Nucleus accumbens (tissue), 56 donors: ENCODE results near the gene NTN1.

Experiments used
- DNase-seq, 56 donors: peaks; one replicate each; lab custom pipeline; 2025; lab: John Stamatoyannopoulos, UW

NTN1 gene

DNA sequence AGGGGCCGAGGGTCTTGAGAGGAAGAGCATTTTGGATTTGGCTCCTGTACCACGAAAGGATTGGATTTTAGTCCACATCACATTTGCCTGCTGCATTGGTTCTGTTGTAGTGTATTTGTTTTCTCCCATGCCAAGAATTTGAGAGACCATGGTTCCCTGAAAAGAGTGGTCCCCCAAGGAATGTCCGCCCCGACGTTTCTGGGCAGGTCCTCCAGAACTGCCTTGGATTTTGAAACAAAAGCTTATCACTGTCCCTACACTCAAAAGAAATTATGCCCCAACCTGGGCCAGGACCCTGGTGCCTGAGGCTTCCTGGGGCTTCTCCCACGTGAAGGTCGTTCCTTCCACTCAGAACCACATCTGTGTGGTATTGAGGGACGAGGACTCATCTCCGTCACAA is 10.8 kb downstream of the NTN1 start:
- DNase-seq: no peak

DNA sequence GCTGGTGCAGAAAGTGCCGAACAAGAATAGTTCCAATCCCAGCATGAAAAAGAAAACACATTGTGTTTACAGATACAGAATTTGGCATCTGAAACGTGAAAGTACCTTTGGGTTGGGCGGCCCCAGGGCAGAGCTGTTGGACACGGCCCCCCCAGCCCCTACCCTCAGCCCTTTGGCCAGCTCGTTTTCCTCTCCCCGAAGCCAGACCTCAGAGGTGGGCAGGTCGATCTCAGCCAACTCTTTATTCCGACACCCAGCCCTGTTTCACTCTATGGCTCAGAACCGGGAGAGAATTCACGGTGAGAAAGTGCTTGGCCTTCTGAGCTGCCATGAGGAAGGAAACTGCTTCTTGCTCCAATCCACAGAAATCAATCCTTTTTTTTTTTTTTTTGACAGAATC is 11.3 kb downstream of the NTN1 start:
- no peak for DNase-seq

DNA sequence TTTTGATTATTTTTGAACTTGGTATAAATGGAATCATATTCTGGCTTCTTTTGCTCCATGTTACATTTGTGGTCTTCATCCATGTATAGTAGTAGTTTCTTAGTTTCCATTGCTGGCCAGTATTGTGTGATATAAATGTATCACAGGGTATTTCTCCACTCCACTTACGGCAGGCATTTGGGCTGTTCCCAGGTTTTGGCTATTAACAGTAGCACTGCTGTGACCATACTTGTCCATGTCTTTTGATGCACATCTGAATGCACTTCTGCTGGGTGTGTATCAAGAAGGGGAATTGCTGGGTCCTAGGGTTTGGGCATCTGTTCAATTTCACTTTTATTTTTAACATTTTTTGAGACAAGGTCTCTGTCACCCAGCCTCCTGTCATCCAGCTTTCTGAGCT is 13.9 kb downstream of the NTN1 start:
- no peak for DNase-seq

DNA sequence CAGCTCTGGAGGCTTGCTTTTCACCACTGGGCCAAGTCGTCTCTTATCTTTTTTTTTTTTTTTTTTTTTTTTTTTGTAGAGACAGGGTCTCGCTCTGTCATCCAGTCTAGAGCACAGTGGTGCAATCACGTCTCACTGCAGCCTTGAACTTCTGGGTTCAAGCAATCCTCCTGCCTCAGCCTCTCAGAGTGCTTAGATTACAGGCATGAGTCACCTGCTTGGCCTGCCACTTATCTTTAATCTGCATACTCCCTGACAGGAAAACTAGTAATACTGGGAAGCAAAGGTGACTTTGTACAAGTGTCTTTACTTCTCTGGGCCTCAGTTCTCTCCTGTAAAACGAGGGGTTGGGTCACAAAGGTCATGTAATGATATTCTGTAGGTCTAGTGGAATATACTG is 15.0 kb downstream of the NTN1 start:
- no peak for DNase-seq

DNA sequence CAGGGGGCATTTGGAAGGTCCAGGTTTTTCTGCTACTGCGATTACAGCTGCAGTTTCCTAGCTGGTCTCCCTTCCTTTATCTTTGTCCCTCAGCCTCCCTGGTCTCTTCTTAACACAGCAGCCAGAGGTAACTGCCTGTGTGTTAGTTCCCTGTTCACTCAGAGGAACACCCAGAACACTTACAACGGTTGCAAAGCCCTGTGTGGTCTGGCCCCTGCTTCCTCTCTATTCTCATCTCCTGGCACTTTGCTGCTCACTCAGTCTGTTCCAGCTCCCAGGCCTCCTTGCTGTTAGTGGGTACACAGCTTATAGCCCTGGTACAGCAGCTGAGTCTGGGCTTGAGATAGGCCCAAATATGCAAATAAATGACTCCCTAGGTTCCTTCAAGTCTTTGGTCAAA is 16.4 kb downstream of the NTN1 start:
- DNase-seq: no peak

DNA sequence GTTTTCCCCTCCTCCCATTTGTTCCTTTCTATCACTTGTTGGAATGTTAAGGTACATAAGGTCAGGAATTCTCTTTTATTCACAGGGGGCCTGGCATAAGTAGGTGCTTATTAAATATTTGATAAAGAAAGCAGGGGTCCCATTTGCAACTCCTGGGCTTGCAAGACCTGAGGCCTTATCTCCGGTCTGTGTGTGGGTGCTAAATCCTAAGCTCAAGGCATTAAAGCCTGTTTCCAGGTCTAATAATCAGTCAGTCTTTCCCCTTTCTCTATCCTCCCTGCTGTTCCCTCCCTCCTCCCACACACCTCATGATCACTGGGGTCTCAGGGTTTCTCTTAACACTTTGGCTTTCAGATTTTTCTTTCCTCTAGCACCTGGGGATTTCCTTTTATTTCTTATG is 17.1 kb downstream of the NTN1 start:
- DNase-seq: no peak

DNA sequence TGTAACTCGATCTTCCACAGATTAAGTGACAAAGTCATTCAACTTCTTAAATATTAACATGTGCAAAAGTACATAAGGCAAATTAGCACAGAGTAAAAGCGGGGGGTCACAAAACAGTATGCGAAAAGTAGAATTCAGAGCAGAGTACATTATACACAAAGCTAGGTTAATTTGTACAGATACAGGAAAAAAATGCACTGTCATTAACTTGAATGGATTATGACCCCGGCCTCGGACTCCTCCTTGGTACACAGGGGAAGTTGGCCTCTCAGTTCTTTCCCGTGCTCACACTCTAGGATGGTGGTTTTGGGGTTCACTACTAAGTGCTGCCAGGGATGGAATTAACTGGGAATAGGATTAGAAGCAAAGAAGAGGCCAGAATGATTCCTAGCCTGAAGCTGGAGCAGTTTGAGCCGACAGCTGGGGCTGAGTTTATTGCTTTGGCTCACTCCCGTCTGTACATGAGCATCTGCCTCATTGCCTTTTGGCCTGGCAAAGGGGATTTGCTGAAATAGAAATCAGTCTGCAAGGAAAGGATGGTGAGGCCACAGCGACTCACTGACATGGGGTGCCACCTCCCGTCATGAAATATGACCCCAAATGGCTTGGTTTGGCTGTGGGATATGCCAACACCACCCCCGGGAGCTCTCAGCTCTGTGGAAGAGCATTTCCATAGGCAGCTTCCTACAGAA is 23.6 kb downstream of the NTN1 start:
- no peak for DNase-seq

DNA sequence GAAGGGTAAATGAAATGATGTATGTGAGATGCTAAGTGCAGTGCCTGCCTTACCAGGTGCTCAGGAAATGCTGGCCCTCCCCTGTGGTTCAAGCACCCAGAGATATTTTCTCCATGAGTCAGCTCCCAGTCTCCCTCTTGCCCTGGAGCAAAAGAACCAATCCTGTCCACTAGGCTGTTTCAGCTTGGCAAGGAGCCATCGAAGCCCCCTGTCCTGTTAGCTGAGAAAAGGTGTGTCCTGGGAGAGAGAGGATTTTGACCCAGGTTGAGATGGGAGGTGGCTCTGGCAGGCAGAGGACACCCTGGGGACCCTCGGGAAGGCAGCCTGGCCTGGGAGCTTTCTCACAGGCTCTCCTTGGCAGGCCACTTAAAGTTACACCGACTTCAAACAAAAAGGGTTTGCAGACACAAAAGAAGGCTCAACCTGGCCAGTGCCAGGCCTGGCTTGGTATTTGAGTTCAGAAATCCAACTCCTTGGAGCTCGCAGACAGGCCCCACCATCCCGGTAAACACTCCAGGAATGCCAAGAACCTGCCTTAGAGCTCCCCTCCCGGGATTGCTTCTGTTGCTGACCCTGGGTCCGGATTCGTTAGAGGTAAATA is 29.6 kb downstream of the NTN1 start:
- peak in 2 of 56 donors; percentile 5 to 8 for DNase-seq

DNA sequence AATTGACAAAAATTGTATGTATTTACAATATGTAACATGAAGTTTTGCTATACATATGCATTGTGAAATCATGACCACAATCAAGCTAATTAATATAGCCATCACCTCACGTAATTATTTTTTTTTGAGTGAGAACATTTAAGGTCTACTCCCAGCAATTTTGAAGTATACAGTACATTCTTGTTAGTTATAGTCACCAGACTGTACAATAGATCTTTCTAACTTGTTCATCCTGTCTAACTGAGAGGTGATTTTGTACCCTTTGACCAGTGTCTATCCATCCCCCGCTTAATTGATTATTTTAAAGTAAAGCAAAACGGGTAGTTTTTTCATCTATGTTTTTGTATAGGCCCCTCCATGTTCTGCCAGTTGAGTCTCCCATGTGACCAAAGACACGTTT is 30.3 kb downstream of the NTN1 start:
- DNase-seq: no peak

DNA sequence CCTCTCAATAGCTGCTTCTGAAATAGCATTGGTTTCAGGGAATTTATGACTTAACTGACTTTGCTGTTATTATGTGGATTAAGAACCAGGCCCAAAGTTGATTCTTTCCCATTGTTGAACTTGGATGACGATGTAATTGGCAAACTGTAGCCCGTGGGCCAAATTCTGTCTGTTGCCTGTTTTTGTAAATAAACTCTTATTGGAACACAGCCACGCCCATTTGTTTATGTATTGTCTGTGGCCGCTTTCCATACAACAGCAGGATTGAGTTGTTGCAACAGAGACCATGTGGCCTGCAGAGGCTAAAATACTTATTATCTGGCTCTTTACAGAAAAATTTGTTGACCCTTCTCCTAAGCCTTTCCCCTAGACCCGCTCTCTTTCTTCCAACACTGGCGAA is 31.6 kb downstream of the NTN1 start:
- DNase-seq: no peak

DNA sequence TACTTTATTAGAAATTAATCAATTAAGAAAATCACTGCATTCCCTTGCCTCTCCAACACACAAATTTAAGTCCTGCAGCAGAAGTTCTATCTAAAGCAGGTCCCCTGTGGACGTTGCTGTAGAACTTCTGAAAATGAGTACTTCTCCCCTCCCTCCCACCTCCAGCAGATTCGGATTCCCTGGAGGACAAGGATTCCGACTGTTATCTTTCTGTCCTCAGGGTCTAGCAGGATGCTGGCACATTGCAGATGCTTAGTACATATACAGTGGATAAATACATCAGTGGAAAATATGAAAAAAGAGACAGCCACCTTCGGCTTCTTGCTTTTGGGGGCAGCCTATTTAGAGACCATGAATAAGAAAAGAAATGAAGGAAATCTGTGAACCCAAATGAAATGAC is 32.1 kb downstream of the NTN1 start:
- DNase-seq: no peak

DNA sequence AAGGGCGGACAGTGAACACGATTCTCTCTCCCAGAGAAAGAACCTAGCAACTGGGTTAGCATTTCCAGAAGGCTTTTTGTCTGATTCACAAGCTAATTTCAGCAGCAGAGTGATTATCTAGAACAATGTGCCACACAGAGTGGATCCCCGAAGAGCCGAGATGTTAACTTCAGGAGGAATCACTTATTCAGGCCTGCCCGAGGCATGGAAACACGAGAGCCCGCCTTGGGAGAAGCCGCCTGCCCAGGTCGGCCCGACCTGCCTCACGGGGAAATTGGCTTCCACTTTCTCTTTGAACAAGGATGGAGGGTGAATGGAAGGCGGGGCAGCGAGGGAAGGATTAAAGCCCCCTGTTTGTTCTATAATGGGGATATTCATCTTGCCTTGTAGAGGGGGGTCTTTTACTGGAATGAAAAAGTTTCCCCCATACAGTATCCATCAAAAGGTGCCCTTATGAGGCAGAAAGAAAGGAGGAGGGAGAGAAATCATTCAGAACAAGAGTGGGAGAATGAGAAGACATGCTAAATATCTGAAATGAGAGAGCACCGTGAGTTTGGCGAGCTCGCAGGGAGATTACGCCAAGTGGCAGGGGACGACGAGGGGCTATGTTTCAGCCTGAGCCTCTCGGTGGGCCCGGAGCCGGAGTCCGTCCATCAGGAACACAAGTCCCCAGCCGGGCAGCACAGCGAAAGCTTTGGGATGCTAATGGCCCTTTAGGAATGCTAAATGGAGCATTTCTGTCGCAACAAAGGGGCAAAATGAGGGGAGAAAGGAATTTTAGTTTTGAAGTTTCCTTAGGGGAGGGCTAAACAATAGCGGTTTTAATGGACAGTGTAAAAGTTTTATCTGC is 33.0 kb downstream of the NTN1 start:
- DNase-seq: peak in 1 of 56 donors; percentile 19

DNA sequence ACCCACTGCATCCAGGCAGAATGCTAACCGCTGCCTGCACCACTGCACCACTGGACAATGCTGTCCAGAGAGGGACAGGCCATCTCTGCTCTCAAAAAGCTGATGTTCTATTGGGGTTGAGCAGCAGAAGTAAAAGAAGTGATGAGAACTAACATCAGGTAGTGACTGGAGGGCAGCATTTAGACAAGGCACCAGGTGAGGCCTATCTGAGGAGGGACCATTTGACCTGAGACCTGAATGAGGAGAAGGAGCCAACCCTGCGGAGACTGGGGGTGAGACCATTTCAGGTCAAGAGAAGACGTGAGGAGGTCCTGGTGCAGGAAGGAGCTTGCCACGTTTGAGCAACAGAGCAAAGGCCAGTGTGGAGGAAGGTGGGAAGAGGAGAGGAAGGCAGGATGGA is 34.0 kb downstream of the NTN1 start:
- no peak for DNase-seq

DNA sequence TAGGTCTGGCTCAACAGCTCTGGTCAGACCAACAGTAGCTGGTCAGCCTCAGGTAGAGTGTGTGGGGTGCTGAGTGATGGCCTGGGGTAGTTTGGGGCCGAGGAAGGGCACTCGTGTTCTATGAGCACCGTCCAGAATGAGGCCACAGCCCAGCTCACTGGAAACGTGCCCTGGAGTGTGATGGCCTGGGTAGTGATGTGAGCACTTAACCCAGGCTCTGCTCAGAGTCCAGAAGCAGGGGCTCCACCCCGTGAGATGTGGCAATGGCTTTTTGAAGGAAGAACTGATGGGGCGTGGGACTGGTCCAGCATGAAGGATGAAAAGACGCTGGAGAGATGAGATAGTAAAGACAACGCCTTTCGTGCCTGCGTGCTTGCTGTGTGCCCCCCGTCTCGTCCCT is 35.3 kb downstream of the NTN1 start:
- DNase-seq: no peak

DNA sequence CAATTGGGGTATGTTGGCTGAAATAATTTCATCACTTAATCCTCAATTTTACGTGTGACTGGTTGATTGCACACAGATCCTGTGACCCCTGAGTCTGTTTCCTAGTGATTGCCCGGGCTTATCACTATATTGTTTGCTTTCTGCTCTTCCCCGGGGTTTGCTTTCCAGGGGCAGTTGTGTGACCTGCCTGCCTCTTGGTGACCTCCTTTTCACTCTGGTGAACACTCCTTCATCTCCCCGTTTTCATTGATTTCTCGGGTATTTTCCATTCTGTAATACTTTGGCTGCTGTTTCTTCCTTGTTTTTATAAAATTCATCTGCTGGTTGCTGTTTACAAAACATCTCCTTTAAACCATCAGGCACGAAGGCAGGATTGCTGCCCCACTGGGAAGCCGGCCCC is 36.0 kb downstream of the NTN1 start:
- DNase-seq: no peak

DNA sequence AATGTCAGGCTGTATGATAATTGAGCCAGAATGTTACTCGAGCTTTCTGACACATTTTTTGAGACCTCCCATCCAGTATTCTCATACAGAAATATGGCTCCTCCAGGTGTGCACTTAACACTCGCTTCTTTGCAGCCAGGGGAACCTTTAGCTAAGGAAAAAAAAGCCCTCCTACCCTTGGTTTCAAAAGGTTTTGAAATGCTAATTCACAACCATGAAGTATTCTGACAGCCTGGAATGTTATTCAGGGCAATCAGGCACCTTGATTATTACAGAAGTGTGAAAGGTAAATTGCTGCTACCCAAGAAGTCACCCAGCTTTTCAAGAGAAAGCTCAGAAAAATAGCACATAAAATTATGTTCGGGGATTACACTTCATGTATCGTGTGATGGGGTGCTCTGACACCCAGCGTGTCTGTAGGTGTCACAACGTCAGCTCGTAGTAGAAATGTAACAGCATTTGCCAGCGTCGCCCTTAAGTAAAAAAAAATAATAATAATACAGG is 41.1 kb downstream of the NTN1 start:
- no peak for DNase-seq

DNA sequence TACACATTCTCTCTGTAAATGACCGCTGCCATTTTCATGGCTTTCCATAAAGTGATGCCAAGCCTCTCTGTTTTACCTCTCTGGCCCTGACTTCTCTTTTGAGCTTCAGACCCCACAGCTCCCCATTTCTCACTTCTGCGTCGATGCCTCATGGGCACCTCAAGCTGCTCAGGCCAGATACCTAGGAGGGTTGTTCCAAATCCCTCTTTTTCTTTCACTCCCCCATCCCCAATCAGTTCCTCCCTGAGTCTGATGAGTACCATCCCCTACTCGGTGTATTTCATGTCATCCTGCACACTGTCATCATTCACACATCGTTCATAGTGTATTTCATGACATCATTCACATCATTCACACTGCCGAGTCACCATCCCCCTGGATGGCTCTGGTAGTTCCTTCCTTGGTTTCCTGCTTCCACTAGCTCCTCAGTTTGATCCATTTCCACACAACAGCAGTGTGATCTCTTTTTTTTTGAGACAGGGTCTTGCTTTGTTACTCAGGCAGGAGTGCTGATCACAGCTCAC is 43.1 kb downstream of the NTN1 start:
- DNase-seq: no peak

DNA sequence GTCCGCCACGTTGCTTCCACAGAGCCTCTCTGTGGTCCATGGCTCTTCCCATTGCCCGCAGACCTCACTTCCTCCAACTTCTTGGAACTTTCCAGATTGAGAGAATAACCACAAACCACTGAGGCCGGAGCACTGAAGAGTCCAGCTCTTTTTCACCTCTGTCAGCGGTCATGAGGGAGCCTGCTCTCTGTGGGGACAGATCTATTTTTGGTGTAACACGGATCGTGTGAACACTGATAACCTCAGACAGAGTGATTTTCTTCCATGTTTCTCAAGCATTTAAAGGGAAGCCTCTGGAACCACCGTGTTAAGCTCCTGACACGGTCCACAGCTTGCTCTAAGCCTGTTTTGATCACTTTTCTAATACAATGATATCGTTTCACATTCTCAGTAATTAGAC is 49.7 kb downstream of the NTN1 start:
- DNase-seq: no peak

DNA sequence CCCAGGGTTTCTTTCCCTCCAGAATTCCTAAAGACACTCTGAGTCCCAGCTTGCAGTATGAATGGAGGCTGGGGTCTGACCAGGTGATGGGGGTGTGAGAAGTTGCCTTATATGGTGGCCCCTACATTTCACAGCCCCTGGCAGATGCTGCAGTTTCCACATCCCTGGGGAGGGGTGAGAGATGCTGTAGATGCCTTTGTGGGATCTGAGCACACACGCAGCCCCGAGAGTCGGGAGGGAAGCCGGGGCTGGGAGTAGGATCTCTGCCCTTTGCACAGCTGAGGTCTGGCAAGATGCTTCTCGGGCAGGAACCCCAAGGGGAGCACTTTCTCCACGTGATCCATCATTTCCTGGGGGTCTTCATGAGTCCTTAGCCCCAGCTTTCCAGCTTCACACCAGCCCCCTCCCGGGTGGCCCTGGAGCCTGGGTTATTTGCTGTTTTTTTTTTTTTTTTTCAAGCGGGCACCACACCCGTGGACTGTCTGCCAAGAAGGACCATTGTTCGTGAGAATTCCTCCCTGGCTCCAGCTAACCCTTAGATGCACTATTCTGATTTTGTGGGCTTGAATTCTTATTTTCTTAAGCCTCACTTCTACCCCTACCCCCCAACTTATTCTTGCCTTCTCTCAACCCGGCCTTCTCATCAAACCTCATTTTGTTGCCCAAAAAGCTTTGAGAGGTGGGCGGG is 50.6 kb downstream of the NTN1 start:
- DNase-seq: no peak

DNA sequence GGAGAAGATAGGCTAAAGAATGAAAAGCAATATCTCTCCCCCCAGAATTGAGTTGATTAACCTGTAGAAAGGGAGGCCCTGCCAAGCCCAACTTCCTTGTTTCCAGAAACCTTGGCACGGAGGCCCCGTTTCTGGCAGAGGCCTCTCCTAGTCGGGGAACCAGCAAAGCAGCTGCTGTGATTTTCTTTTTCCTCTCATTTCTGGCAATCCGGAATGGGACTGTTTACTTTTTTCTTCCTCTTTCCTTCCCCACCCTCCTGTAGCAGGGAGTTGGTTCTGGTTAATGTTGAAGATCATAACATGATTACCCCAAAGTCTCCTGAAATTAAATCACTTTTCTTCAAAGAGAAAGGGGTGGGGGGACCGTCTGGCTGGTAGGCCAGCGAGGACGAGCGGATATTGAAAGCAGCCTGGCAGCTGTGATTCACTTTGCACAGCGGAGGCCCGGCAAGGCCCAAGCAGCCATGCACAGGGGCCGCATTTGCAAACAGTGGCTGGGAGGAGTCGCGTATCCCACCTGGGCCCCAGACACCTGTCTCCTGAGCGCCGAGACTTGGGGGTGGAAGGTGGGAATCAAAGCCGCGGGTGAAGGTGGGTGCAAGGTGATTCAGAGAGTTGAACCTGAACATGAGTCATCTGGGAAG is 51.5 kb downstream of the NTN1 start:
- peak in 9 of 56 donors; percentile 2 to 50 (median 12) for DNase-seq
